NCI-H2227 (cell line): Measurements from ENCODE around the gene UNC93B1.

Source experiments
- DNase-seq: peaks from one replicate; lab custom pipeline; 2025; ENCODE audit not compliant: unreplicated experiment; lab: John Stamatoyannopoulos, UW

The UNC93B1 gene, protein sequence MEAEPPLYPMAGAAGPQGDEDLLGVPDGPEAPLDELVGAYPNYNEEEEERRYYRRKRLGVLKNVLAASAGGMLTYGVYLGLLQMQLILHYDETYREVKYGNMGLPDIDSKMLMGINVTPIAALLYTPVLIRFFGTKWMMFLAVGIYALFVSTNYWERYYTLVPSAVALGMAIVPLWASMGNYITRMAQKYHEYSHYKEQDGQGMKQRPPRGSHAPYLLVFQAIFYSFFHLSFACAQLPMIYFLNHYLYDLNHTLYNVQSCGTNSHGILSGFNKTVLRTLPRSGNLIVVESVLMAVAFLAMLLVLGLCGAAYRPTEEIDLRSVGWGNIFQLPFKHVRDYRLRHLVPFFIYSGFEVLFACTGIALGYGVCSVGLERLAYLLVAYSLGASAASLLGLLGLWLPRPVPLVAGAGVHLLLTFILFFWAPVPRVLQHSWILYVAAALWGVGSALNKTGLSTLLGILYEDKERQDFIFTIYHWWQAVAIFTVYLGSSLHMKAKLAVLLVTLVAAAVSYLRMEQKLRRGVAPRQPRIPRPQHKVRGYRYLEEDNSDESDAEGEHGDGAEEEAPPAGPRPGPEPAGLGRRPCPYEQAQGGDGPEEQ

DNA sequence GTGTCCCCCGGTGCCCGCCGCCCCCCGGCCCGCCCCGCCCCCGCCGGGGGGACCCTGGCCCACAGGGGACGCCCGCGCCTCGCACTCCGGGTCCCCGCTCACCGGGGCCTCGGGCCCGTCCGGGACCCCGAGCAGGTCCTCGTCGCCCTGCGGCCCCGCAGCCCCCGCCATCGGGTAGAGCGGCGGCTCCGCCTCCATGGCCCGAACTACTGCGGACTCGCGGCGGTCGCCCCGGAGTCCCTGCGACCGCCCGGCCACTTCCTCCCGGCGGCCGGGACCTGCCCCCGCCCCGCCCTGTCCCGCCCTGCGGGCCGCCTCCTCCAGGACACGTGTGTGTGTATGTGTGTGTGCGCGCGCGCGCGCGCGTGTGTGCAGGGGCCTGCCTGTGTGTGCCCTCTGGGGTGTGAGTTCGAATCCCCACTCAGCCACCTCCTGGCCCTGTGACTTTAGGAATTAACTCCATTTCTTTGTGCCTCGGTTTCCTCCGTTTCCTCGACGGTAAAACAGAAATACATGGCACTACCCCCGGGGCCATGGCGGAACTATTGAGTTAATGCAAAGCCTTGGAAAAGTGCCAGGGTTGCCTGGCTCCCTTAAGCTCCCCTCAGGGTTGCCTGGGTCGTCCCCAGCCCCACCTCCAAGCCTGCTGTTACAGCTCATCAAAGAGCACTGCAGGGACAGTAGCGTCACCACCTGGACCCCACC, at the start of gene UNC93B1:
Gene UNC93B1 (minus strand): TSS at position 252 of the 705 bp plus-strand sequence. CDS start 54 bp downstream, at position 198.
- DNase-seq, result peak; percentile 83

DNA sequence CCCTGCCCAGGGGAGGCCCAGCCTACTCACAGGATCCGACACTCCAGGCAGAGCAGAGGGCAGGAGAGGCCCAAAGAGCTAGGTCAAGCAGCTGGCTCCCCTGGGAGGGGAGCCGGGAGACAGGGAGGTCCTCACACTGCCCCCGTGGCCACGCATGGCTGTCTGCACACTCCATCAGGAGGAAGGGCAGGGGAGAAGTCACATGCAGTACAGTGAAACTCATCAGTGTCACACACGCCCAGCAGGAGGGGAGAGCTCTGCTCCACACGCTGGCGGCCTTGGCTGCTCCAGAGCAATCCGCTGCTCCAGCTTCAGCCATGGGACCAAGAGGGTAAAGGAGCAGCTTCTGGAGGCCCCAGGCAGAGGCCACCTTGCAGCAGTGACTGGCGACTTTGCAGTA, 49.2 kb upstream of the UNC93B1 start:
- DNase-seq, result no peak

DNA sequence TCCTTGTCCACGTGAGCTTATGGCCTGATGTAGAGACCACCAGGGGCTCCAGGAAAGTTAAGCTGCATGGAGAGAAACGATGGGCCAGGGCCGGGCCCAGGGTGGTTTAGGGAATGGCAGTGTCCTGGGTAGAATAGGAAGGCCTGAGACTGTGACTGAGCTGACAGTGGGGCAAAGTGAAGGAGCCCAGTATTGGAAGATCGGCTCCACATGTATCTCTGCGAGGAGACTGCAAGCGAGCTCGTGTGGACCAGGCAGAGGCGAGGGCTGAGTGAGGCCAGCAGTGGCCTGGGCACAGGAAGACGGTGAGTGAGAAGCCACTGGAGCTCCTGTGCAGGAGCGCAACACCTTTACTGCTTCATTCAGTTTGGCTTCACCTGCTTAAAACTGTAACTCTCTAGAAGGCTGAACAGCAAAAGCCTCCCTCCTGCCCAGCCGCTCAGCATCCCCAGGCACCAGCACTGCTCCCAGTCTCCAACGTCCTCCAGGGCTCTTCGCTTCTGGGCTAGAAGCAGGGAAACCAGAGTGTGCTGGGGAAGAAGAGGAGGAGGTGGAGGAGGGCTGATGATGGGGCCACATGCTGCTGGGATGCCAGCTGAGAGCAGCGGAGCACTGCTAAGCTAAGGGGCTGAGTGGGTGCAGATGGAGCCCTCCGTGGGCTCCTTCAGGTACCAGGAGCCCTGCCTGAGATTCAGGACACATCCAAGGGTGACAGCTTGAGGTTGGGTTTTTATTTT, 48.4 kb upstream of the UNC93B1 start:
- no peak for DNase-seq

DNA sequence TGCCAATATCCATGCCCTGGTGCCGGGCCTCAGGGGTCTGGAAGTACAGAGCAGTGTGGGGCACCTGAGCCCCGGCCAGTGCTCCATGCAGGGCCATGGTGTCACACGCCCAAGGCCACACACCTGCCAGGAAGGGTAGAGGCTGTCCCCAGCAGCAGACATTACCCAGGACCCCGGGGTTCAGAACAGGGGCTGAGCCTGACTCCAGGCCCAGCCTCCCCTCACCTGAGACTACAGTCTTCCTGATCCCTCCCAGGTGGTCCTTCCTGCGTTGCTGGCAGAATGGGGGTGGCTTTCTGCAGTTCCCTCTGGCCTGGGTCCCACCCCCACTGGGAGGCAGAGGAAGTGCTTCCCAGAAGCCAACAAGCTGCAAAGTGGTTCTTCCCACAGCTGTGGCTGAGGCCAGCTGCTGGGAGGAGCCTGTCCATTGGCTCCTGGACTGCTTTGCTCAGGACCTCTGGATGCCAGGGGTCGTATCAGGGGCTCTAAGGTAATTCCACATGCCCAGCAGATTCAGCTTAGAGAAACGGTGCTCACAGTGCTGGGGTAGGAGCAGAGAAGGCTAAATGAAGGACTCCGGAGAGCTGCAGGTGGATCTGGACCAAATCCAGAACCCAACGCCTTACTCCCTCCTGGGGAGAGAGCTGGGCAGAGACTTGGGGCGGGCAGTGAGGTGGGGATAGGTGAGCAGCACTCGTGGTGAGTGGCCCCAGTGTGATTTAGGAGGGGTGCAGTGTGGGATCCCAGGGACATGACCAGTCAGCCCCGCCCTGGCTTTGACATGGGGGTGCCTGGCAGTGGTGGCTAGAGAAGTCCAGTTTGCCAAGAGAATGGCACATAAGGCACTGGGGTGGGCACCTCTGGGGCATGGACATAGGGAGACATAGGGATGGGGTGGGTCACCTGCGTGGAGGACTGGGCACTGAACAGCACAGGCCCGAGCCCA, 47.6 kb upstream of the UNC93B1 start:
- no peak for DNase-seq

DNA sequence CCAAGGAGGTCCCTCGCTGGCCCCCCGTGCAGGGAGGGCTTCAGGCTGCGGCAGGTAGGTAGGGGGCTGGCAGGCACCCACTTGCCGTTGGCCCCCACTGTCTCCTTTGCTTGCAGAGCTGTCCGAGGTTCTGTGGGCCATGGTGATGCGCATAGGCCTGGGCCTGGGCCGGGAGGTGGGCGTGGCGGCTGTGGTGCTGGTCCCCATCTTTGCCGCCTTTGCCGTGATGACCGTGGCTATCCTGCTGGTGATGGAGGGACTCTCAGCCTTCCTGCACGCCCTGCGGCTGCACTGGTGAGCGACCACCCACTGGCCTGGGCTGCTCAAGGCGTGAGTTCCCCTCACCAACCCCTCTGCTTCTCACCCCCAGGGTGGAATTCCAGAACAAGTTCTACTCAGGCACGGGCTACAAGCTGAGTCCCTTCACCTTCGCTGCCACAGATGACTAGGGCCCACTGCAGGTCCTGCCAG, 46.5 kb upstream of the UNC93B1 start:
- DNase-seq, result no peak

DNA sequence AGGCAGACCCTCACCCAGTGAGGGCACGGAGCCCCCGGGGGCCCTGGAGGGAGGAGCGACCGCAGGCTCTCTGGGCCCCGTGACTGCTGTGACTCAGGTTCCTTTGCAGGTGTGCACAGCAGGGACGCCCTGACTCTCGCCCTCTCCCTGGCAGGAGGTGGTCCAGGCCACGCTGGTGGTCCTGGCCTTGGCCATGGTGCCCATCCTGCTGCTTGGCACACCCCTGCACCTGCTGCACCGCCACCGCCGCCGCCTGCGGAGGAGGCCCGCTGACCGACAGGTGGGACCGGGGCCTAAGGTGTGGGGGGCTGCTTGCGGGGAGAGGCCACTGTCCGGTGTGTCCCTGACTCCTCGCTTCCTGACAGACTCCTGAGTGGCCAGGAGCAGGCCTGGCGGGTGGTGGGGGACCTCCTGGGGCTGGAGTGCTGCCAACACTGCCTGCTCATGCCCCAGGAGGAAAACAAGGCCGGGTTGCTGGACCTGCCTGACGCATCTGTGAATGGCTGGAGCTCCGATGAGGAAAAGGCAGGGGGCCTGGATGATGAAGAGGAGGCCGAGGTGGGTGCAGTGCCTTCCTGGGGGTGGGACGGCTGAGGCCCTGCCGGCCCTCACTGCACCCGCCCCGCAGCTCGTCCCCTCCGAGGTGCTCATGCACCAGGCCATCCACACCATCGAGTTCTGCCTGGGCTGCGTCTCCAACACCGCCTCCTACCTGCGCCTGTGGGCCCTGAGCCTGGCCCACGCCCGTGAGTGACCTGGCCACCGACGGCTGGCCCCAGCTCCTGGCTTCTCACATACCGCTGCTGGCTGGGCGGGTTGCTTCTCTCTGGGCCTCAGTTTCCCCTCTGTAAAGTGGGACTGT, 45.8 kb upstream of the UNC93B1 start:
- no peak for DNase-seq

DNA sequence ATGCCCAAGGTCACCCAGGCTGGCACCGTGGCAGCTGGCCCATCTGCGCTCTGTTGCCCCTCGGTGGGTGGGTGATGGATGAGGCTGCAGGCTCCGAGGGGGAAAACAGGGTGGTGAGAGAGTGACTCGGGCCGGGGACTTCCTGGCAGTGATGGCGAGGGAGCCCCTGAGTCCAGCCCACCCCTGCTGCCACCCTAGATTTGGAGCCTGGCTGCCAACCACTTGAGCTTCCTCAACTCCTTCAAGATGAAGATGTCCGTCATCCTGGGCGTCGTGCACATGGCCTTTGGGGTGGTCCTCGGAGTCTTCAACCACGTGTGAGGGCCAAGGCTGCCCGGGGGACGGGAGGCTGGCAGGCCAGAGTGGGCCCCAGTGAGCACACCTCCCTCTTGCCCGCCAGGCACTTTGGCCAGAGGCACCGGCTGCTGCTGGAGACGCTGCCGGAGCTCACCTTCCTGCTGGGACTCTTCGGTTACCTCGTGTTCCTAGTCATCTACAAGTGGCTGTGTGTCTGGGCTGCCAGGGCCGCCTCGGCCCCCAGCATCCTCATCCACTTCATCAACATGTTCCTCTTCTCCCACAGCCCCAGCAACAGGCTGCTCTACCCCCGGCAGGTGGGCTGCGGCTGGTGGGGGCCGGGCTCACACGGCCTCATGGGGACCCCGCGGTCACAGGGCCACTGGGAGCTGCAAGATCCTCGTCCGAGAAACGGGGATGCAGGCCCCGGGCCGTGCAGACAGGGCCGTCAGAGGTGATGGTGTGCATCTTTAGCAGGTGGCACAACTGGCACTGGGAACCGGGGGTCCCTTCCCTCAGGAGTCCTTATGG, 45.0 kb upstream of the UNC93B1 start:
- no peak for DNase-seq

DNA sequence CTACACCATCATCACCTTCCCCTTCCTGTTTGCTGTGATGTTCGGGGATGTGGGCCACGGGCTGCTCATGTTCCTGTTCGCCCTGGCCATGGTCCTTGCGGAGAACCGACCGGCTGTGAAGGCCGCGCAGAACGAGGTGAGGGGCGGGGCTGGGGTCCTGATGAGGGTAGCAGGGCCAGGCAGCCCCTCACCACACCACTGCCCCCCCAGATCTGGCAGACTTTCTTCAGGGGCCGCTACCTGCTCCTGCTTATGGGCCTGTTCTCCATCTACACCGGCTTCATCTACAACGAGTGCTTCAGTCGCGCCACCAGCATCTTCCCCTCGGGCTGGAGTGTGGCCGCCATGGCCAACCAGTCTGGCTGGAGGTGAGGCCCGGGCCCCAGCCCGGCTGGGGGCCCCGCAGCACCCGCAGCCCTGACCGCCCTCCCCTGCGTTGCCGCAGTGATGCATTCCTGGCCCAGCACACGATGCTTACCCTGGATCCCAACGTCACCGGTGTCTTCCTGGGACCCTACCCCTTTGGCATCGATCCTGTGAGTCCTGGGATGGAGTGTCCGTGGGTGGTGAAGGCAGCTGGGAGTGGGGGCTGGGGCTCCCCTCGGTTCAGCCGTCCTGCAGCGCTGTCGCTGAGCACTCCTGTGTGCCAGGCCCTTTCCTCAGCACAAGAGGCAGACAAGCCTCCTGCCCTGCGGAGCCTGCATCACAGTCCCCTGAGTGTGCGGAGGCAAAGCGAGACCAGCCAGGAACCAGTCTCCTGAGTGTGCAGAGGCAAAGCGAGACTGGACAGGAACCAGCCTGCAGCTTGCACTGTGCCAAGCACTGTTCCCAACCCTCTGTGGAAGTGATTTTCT, 43.8 kb upstream of the UNC93B1 start:
- no peak for DNase-seq

DNA sequence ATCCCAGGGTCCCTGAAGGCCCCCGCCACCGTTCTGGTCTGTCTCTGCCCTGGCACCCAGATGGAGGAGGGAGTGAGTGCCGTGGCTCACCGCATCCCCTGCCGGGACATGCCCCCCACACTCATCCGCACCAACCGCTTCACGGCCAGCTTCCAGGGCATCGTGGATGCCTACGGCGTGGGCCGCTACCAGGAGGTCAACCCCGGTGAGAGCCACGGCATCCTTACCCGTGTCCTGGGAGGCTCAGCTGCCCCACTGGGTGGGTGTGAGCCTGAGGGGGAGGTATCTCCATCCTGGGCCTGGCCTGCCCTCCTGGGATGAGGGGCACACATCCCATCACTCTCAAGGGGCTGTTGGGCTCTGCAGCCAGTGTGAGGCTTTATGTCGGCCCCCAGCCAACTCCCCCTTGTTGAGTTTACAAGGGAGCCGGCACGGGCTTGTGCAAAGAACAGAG, 41.0 kb upstream of the UNC93B1 start:
- no peak for DNase-seq

DNA sequence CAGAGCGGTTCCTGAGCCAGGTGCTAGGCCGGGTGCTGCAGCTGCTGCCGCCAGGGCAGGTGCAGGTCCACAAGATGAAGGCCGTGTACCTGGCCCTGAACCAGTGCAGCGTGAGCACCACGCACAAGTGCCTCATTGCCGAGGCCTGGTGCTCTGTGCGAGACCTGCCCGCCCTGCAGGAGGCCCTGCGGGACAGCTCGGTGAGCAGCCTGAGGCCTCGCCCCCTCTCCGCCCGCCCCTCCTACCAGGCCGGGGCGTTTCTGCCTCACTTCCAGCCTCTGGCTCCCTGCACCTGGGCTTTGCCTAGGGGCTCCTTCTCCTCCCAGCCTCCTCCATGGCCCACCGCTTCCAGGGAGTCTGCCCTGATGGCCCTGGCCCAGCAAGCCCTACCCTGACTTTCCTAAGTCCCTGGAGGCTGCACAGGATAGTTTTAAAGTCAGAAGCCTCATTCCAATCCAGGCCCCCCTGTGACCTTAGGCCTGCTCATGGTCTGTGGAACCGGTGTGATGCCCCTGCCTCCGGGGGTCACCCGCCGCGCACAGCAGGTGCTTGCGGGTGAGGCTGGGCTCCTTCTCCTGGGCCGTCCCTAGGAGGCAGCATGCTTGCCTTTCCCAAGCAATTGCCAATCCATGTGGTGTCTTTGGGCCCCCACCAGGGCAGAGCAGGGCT, 40.4 kb upstream of the UNC93B1 start:
- DNase-seq, result no peak

DNA sequence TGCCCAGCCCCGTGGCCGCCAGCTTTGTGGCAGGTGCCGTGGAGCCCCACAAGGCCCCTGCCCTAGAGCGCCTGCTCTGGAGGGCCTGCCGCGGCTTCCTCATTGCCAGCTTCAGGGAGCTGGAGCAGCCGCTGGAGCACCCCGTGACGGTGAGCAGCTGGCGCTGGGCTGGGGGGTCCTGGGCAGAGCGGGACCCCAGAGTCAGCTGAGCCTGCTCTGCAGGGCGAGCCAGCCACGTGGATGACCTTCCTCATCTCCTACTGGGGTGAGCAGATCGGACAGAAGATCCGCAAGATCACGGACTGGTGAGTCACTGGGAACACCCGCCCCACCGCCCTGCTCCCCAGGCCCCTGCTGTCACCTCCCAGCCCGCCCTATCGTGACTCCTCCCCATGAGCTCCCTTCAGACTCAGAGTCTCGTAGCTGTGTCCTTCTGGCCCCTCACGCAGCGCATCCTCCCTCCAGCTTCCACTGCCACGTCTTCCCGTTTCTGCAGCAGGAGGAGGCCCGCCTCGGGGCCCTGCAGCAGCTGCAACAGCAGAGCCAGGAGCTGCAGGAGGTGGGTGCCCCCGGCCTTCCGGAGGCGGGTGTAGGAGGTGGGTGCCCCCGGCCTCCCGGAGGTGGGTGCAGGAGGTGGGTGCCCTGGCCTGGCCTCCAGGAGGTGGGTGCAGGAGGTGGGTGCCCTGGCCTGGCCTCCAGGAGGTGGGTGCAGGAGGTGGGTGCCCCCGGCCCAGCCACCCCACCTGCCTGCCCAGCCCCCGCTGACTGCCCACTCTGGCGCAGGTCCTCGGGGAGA, 39.6 kb upstream of the UNC93B1 start:
- DNase-seq, result no peak

DNA sequence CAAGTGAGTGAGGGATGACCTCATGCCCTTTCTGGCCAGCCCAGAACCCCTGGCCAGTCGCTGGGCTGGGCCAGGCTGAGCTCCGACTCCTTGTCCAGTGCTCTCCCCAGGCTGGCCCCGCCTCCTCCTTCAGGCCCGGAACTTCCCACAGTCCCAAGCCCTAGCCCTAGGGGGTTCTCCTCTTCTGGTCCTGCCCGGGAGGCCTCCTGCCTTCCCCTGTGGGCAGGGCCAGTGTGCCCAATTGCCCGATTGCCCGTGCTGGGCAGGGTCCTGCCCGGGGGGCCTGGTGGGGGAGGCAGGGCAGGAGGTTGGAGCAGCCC, 39.1 kb upstream of the UNC93B1 start:
- no peak for DNase-seq

DNA sequence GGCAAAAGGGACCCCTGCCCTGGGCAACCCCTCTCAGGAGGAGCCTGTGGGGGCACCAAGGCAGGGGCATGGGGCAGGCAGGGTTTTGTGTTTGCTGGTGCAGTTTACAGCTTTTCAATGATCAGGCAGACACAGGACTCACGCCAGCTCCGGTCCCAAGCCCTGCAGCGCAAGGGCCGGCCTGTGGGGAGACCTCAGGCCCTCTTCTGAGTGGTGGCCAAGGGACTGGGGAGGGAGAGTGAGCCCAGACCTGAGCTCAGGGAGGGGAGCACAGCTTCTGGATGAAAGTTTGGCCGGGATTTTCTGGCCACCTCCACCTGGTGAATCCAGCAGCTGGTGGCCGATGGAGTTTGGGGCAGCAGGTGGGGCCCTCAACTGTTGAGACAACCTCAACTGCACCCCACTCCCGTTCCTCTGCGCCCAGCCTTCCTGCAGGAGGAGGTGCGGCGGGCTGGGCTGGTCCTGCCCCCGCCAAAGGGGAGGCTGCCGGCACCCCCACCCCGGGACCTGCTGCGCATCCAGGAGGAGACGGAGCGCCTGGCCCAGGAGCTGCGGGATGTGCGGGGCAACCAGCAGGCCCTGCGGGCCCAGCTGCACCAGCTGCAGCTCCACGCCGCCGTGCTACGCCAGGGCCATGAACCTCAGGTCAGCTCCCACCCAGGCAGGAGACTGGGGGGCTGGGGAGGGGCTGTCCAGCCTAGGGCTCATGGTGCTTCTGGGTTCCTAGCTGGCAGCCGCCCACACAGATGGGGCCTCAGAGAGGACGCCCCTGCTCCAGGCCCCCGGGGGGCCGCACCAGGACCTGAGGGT, 38.5 kb upstream of the UNC93B1 start:
- no peak for DNase-seq

DNA sequence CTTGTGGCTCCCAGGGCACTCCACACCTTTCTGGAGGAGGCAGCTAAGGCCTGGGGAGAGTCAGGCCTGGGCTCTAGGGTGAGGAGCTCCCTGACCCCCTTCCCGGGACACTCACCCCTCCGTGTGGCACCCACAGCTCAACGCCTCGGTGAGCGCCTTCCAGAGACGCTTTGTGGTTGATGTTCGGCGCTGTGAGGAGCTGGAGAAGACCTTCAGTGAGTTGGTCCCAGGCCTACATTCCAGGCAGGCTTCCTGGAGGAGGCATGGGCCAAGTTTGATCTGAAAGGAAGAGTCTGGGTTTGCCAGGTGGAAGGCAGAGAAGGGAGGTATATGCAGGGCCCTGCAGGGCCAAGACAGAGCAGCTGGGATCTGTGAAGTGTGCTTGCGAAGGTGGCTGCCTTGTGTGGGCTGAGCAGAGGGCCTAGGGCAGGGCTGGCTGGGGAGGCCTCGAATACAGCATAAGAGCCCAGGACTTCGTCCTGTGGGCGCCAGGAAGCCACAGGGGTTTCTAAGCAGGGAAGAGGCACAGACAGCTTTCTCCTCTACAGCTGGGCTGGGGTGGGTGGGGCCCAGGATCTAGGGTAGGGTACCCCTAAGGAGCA, 37.8 kb upstream of the UNC93B1 start:
- DNase-seq, result no peak
